A549 (cell line): ENCODE results near the gene GSTO2.

Experiments used
- BHLHE40 ChIP-seq: IDR thresholded peaks from 2 replicates; pipeline ENCODE4 v1.6.1; 2012; ENCODE audit warnings: low read depth, low read length, inconsistent platforms
- ZNF302 ChIP-seq: fragments of 250-450 bp; sonication (Bioruptor Pico); IDR thresholded peaks from 2 replicates; pipeline ENCODE4 v1.9.0; 2021; ENCODE audit warnings: inconsistent platforms, mild to moderate bottlenecking, moderate library complexity
- TF ChIP-seq, protein P1 (sequence below): fragments of >200 bp; sonication (Bioruptor Twin); formaldehyde crosslinking; IDR thresholded peaks from 3 replicates; pipeline ENCODE4 v1.5.1; 2016
- TF ChIP-seq, protein P2 (sequence below): fragments of 200-600 bp; sonication (generic); IDR thresholded peaks from 2 replicates; pipeline ENCODE4 v1.6.1; 2016; ENCODE audit warnings: antibody characterized with exemption, mild to moderate bottlenecking, moderate library complexity

DNA sequence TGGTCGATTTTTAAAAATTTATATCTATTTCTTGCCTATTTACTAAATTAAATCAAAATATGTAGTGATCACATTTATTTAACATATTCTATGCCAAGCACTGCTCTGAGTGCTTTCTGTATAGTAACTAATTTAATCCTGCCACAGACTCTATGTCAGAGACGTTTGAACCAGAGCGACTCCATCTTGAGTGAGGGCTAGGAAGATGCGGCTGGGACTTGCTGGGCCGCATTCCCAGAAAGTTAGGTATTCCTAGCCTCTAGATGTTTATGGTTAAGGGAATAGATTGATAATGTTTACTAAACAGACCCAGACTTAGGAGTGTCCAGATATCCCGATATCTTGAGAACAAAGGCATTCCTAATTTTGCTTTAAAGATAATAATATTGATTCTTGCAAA, 17.5 kb upstream of the GSTO2 start:
- TF ChIP-seq, protein P1, sequence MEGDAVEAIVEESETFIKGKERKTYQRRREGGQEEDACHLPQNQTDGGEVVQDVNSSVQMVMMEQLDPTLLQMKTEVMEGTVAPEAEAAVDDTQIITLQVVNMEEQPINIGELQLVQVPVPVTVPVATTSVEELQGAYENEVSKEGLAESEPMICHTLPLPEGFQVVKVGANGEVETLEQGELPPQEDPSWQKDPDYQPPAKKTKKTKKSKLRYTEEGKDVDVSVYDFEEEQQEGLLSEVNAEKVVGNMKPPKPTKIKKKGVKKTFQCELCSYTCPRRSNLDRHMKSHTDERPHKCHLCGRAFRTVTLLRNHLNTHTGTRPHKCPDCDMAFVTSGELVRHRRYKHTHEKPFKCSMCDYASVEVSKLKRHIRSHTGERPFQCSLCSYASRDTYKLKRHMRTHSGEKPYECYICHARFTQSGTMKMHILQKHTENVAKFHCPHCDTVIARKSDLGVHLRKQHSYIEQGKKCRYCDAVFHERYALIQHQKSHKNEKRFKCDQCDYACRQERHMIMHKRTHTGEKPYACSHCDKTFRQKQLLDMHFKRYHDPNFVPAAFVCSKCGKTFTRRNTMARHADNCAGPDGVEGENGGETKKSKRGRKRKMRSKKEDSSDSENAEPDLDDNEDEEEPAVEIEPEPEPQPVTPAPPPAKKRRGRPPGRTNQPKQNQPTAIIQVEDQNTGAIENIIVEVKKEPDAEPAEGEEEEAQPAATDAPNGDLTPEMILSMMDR: no peak
- TF ChIP-seq BHLHE40 (no peak), ZNF302 (CRISPR knock-in tag) (no peak)
- TF ChIP-seq, protein P2, sequence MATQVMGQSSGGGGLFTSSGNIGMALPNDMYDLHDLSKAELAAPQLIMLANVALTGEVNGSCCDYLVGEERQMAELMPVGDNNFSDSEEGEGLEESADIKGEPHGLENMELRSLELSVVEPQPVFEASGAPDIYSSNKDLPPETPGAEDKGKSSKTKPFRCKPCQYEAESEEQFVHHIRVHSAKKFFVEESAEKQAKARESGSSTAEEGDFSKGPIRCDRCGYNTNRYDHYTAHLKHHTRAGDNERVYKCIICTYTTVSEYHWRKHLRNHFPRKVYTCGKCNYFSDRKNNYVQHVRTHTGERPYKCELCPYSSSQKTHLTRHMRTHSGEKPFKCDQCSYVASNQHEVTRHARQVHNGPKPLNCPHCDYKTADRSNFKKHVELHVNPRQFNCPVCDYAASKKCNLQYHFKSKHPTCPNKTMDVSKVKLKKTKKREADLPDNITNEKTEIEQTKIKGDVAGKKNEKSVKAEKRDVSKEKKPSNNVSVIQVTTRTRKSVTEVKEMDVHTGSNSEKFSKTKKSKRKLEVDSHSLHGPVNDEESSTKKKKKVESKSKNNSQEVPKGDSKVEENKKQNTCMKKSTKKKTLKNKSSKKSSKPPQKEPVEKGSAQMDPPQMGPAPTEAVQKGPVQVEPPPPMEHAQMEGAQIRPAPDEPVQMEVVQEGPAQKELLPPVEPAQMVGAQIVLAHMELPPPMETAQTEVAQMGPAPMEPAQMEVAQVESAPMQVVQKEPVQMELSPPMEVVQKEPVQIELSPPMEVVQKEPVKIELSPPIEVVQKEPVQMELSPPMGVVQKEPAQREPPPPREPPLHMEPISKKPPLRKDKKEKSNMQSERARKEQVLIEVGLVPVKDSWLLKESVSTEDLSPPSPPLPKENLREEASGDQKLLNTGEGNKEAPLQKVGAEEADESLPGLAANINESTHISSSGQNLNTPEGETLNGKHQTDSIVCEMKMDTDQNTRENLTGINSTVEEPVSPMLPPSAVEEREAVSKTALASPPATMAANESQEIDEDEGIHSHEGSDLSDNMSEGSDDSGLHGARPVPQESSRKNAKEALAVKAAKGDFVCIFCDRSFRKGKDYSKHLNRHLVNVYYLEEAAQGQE: no peak
